Measurements from ENCODE around the gene MMADHC.

The MMADHC gene

GRCh38 chr2:149561309-149561926 is 26.2 kb downstream of the MMADHC start:
- Histone ChIP-seq H3K9me3 (ENCODE audit: insufficient read depth, low read length) (no peaks in the 10 kb centered on the region), H3F3A (ENCODE audit: insufficient read depth) (peaks cover 20% of the 10 kb centered on the region), H3K27me3 (ENCODE audit: low read length) (no peaks in the 10 kb centered on the region), H2AFZ (ENCODE audit: low read depth, low read length, severe bottlenecking) (peak overlapping the region; percentile 20), H3K36me3 (ENCODE audit: low read length) (no peaks in the 10 kb centered on the region), H3K9ac (ENCODE audit: low read length) (0 out of 2 replicates have a peak overlapping the region, but pooled peaks have one; percentile 33), H3K79me2 (ENCODE audit: insufficient read depth, low read length) (no peaks in the 10 kb centered on the region), H3K27ac (ENCODE audit: low read depth, low read length) (peak overlapping the region; percentile 57; the same call in 1 of the 2 replicates), H3K4me3 (ENCODE audit: insufficient read depth, low read length, poor library complexity, severe bottlenecking) (no peak overlapping the region), H3K4me2 (ENCODE audit: low read depth, low read length, poor library complexity, severe bottlenecking) (peak overlapping the region; percentile 67), H3K9me2 (replicated peaks; ENCODE audit: insufficient read depth, low read length) (no peaks in the 10 kb centered on the region), H4K20me1 (ENCODE audit: low read depth, low read length) (no peaks in the 10 kb centered on the region)
- TF ChIP-seq EZH2phosphoT487 (conservative IDR thresholded peaks at IDR 0.05; ENCODE audit: low read length) = no peak
- TF ChIP-seq, protein P1, sequence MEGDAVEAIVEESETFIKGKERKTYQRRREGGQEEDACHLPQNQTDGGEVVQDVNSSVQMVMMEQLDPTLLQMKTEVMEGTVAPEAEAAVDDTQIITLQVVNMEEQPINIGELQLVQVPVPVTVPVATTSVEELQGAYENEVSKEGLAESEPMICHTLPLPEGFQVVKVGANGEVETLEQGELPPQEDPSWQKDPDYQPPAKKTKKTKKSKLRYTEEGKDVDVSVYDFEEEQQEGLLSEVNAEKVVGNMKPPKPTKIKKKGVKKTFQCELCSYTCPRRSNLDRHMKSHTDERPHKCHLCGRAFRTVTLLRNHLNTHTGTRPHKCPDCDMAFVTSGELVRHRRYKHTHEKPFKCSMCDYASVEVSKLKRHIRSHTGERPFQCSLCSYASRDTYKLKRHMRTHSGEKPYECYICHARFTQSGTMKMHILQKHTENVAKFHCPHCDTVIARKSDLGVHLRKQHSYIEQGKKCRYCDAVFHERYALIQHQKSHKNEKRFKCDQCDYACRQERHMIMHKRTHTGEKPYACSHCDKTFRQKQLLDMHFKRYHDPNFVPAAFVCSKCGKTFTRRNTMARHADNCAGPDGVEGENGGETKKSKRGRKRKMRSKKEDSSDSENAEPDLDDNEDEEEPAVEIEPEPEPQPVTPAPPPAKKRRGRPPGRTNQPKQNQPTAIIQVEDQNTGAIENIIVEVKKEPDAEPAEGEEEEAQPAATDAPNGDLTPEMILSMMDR (IDR thresholded peaks at IDR 0.05; ENCODE audit: insufficient read depth, low read length, poor library complexity, severe bottlenecking) = peak; percentile 100

DNA sequence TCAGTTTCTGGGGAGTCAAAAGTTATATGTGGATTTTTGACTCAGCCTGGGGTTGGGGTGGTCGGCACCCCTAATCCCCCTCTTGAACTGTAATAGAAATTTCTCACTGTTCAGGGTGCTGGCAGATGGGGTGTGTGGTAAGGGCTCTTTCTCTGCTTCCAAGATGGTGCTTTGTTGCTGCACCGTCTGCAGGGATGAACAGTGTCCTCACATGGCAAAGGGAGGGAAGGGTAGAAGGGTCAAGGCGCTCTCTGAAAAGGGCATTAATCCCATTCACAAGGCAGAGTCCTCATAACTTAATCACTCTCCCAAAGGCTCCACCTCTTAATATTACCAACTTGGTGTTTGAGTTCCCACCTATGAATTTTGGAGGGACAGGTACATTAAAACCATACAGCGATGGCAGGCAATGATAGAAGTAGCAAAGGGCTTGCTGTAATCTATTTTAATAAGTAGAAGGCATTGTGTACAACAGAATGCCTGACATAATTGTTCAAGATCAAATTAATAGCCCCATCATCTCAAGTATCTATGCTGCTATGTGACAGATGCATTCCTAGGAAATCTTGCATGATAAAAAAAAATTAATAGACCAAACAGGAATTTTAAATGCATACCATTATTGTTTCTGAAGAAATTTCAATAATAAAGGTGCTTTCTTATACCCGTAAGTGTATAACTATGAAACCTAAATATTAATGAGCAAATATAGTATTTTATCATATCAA is 28.1 kb downstream of the MMADHC start:
- no peaks in the 10 kb centered on the region for H3K79me2 ChIP-seq (ENCODE audit: insufficient read depth, low read length)
- TF ChIP-seq, protein P1 (IDR thresholded peaks at IDR 0.05; ENCODE audit: insufficient read depth, low read length, poor library complexity, severe bottlenecking) = no peak
- TF ChIP-seq EZH2phosphoT487 (conservative IDR thresholded peaks at IDR 0.05; ENCODE audit: low read length) = no peak

DNA sequence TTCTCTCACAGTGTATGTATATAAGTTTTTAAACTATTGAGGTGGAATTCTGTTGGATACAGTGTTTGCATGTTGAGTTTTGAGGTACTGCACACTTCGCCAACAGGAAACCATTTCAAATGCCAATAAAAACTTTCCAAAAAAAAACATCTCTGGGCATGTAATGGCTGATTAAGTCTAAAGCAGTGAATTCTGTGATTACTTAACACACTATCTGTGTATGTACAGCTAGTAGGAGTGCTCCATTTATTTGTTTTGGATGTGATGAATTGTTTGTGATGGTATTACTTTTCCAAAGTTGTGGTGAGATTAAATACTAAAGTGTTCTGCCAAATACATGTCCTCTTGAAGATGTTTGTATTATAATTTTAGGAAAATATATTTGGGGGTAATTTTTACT is 31.1 kb downstream of the MMADHC start:
- H2AFZ ChIP-seq (ENCODE audit: low read depth, low read length, severe bottlenecking) = no peak overlapping the region
- no peaks in the 10 kb centered on the region for H3K36me3 ChIP-seq (ENCODE audit: low read length)
- no peaks in the 10 kb centered on the region for H3K79me2 ChIP-seq (ENCODE audit: insufficient read depth, low read length)
- no peak overlapping the region for H3K4me3 ChIP-seq (ENCODE audit: insufficient read depth, low read length, poor library complexity, severe bottlenecking)
- no peaks in the 10 kb centered on the region for H4K20me1 ChIP-seq (ENCODE audit: low read depth, low read length)
- no peaks in the 10 kb centered on the region for H3K9me3 ChIP-seq (ENCODE audit: insufficient read depth, low read length)
- TF ChIP-seq, protein P1 (IDR thresholded peaks at IDR 0.05; ENCODE audit: insufficient read depth, low read length, poor library complexity, severe bottlenecking) = no peak
- no peak for TF ChIP-seq EZH2phosphoT487 (conservative IDR thresholded peaks at IDR 0.05; ENCODE audit: low read length)
- H3F3A ChIP-seq (ENCODE audit: insufficient read depth) = no peaks in the 10 kb centered on the region; the same call in 1 of the 2 replicates
- H3K9me2 ChIP-seq (replicated peaks; ENCODE audit: insufficient read depth, low read length) = no peaks in the 10 kb centered on the region
- H3K27ac ChIP-seq (ENCODE audit: low read depth, low read length) = no peak overlapping the region
- H3K4me2 ChIP-seq (ENCODE audit: low read depth, low read length, poor library complexity, severe bottlenecking) = no peak overlapping the region
- no peak overlapping the region for H3K9ac ChIP-seq (ENCODE audit: low read length)
- no peaks in the 10 kb centered on the region for H3K27me3 ChIP-seq (ENCODE audit: low read length)

More for the DNA sequence above, 28.1 kb downstream of the MMADHC start:
- no peaks in the 10 kb centered on the region for H4K20me1 ChIP-seq (ENCODE audit: low read depth, low read length)
- H3K9me3 ChIP-seq (ENCODE audit: insufficient read depth, low read length) = no peaks in the 10 kb centered on the region
- no peaks in the 10 kb centered on the region for H3K27me3 ChIP-seq (ENCODE audit: low read length)
- no peak overlapping the region for H3K9ac ChIP-seq (ENCODE audit: low read length)
- no peak overlapping the region for H3K27ac ChIP-seq (ENCODE audit: low read depth, low read length)
- no peak overlapping the region for H3K4me3 ChIP-seq (ENCODE audit: insufficient read depth, low read length, poor library complexity, severe bottlenecking)
- H3K36me3 ChIP-seq (ENCODE audit: low read length) = no peaks in the 10 kb centered on the region
- H2AFZ ChIP-seq (ENCODE audit: low read depth, low read length, severe bottlenecking) = no peak overlapping the region
- H3K4me2 ChIP-seq (ENCODE audit: low read depth, low read length, poor library complexity, severe bottlenecking) = no peak overlapping the region
- peaks cover 15% of the 10 kb centered on the region for H3F3A ChIP-seq (ENCODE audit: insufficient read depth)
- H3K9me2 ChIP-seq (replicated peaks; ENCODE audit: insufficient read depth, low read length) = no peaks in the 10 kb centered on the region
